ENCODE measurements around the gene GLIPR1L2.
"Not testable (repeated sequence)": the region's sequence is repeated elsewhere in the genome, so short reads cannot be mapped to it uniquely, and the experiment has no call there.

Gene GLIPR1L2

GRCh38 chr12:75438059-75438754, 47.3 kb downstream of the GLIPR1L2 start:
- DNase-seq: no peak

- DNase-seq: no peak
Observed at GRCh38 chr12:75439048-75439447, 48.2 kb downstream of the GLIPR1L2 start.

DNA sequence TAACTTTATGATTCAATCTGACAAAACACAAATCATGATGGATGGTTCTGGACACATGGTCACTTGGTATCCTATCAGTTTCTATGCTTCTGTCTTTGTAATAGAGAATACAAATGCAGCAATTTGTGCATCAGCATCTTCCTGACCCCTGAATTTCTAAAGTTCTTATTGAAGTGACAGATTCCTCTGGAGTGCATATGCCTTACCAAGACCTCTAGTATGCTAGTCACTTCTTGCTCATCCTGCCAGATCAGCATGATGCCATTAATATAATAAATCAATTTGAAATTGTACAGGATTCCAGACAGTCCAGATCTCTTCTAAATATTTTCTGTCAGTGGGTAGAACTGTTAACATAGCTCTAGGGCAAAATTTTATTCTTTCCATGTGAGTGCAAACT, 49.0 kb downstream of the GLIPR1L2 start:
- no peak for DNase-seq

- not testable (repeated sequence) for DNase-seq
Observed at GRCh38 chr12:75441687-75442449, 51.0 kb downstream of the GLIPR1L2 start.

- not testable (repeated sequence) for DNase-seq
Observed at GRCh38 chr12:75442454-75442853, 51.6 kb downstream of the GLIPR1L2 start.

GRCh38 chr12:75443709-75444108, 52.8 kb downstream of the GLIPR1L2 start:
- DNase-seq: no peak

DNA sequence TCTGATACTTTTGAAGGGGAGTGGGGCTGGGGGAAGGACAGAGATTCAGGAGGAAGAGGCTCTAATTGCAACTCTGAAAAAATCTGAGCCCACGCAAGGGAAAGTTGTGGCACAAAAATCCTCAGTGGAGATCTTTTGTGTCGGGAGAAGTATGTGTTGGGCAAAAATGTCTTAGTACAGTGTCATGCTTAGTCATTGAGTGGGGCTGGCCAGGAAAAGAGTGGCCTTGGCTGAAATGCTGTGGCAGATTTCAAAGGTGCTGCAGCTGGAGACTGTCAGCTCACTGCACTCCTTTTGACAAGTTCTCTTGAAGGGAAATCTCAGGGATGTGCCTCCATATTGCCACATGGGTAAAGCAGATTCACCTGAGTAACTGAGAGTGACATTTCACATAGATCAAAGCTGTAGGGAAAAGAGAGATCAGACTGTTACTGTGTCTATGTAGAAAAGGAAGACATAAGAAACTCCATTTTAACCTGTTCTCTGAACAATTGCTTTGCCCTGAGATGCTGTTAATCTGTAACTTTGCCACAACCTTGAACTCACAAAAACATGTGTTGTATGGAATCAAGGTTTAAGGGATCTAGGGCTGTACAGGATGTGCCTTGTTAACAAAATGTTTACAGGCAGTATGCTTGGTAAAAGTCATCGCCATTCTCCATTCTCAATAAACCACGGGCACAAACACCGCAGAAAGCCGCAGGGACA, 53.7 kb downstream of the GLIPR1L2 start:
- DNase-seq: no peak

GRCh38 chr12:75445137-75445507, 54.2 kb downstream of the GLIPR1L2 start:
- not testable (repeated sequence) for DNase-seq

GRCh38 chr12:75446857-75447256, 56.0 kb downstream of the GLIPR1L2 start:
- no peak for DNase-seq

- DNase-seq: no peak
Observed at GRCh38 chr12:75447691-75448393, 57.0 kb downstream of the GLIPR1L2 start.

GRCh38 chr12:75452675-75453330, 61.9 kb downstream of the GLIPR1L2 start:
- DNase-seq: no peak

DNA sequence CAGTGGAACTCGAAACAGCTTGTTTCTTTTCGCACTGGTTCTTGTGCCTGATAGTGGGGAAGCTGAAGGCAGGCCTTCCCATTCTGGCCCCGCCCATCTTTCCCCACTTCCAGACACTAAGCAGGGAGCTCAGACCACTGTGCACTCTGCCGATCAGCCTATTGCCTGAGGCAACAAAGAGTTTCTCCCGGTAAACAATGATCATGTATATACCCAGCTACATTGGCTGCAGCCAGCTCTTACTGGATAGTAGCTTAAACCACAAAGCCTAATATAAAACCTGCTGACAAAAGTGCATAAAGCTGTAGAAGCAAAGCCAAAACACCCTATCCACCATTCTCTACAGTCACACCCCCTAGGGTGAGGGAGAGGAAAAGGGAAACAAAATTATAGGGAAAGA, 65.0 kb downstream of the GLIPR1L2 start:
- no peak for DNase-seq

DNA sequence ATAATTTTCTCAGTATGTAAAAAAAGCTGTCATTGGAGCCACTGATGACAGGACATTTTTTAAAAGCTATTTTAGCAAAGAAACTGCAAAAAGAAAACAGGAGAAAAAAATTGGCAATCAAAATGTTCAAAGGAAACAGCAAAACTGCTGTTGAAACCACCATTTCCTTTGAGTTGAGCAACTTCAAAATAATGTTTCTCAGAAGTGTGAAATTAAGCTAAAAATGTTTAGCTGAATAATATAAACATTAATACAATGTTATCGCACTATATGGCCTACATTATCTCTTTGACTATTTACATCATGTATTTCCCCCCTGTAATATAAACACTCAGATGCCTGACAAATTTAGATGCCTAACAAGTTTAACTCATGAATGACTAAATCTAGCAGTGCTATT, 66.3 kb downstream of the GLIPR1L2 start:
- DNase-seq: no peak

DNA sequence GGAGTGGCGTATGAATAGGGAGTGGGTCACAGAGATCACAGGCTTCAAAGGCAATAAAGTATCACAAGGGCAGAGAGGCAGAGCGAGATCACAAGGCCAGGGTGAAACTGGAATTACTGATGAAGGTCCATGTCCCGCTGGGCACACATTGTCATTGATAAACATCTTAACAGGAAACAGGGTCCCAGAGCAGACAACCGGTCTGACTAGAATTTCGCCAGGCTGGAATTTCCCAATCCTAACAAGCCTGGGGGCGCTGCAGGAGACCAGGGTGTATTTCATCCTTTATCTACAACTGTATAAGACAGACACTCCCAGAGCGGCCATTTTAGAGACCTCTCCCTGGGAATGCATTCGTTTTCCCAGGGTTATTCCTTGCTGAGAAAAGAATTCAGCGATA, 67.0 kb downstream of the GLIPR1L2 start:
- not testable (repeated sequence) for DNase-seq

DNA sequence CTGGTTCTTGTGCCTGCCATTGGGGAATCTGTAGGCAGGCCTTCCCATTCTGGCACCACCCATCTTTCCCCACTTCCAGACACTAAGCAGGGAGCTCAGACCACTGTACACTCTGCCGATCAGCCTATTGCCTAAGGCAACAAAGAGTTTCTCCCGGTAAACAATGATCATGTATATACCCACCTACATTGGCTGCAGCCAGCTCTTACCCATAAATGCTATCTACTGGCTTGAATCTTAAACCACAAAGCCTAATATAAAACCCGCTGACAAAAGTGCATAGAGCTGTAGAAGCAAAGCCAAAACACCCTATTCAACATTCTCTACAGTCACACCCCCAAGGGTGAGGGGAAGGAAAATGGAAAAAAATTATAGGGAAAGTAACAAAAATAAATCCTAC, 68.9 kb downstream of the GLIPR1L2 start:
- no peak for DNase-seq

GRCh38 chr12:75460204-75460603, 69.3 kb downstream of the GLIPR1L2 start:
- DNase-seq: no peak

DNA sequence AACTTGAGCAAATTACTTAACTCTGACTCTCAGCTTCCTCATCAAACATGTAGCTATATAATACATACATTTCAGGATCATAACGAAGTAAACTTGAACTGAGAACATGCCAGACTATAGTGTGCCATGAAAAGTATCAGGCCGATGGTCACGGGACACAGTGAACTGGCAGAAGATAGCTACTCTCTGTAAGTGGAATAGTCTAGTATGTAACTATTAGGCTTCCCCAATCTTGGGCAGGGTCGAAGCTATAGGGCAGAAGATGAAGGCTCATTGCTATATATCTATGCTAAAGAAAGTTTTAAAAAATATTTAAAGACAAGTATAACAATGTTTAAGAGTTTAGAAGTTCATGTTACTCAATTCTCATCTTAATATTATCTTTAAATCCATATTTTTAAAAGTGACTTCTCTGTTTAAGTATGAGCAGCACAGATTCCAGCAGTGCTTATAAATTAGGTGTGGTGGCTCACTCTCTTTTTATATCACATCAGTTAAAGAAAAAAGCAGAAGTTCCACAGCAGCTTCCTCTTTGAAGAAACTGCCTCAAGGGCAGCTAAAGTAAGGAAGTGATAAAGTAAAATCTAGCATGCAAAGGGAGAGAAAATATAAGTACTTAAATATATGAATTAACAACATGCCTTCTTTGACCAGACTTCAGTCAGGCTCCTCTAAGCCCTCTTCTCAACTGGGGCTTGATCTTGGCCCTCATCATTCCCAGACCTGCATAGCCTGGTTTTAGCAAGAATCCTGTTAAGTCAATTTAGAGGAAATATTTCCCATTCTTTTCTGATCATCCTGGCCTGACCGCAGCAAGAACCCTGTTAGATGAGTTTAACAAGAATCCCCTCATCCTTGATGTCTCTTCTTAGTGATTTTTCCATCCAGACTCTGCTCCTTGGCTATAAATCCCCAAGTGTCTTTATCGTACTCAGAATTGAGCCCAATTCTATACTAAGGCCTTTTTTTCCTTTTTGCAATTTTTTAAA, 81.3 kb downstream of the GLIPR1L2 start:
- DNase-seq: no peak

- DNase-seq: no peak
Observed at GRCh38 chr12:75474116-75474515, 83.2 kb downstream of the GLIPR1L2 start.

DNA sequence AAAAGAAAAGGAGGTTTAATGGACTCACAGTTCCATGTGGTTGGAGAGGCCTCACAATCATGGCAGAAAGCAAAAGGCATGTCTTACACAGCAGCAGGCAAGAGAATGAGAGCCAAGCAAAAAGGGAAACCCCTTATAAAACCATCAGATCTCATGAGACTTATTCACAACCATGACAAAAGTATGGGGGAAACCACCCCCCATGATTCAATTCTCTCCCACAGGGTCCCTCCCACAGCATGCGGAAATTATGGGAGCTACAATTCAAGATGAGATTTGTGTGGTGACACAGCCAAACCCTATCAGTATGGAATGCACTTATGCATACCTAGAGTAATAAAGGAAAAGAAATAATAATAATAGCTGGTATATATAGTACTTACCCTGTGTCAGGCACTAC, 85.2 kb downstream of the GLIPR1L2 start:
- no peak for DNase-seq

GRCh38 chr12:75477137-75477536, 86.2 kb downstream of the GLIPR1L2 start:
- DNase-seq: no peak

DNA sequence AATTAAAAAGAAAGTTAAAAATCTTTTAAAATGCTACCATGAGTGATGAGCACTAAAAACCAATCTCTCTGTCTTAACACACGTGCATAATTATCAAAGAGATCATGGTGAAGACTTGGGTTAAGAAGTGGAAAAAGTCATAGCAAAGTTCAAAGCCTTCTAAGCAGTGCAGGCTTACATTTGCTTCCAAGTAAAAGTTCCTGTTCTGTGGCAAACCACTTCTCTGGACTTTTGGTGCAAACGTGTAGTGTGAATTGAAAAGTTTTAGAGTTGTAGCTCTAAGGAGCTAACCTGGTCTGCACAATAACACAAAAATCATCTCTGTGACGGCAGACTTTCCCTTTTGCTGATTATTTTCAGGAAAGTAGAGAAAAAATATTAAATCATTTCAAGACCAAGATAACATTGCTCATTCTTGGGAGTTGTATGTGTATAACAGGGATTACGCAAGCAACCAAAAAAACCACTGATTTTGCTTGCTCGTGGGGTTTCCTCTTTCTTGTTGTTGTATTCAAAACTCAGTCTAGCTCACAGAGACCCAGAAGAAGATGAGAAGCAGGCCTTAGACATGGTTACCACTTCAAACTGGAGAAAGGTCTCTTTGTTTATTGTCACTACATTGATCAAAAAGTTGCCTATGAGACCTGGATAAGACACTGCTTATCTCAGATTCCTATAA, 87.4 kb downstream of the GLIPR1L2 start:
- DNase-seq: no peak

All from eye (tissue), 1 donor.